Posterior cingulate gyrus (tissue), 11 donors: Measurements from ENCODE around the gene HSPG2.
"Not testable (repeated sequence)": the region's sequence is repeated elsewhere in the genome, so short reads cannot be mapped to it uniquely, and the experiment has no call there.

ENCODE experiments used
- DNase-seq, 10 donors: peaks; one replicate each; pipeline versions ENCODE4 v3.0.0 to v3.0.0-alpha.2; 2020 to 2021; ENCODE audit warnings: mixed read lengths in 3 of 10
- intact Hi-C: fragments of 100-400 bp; cut with DNase I; formaldehyde crosslinking; loops from one replicate; pipeline ENCODE4 v1.15.1; 2023

HSPG2 gene

GRCh38 chr1:21836729-21837128, 100.4 kb downstream of the HSPG2 start:
- intact Hi-C loops = no loop called here
- DNase-seq = peak in 1 of 10 donors; percentile 73

GRCh38 chr1:21836010-21836409, 101.1 kb downstream of the HSPG2 start:
- no peak for DNase-seq
- intact Hi-C loops = no loop called here

GRCh38 chr1:21834666-21835065, 102.4 kb downstream of the HSPG2 start:
- intact Hi-C loops = no loop called here
- DNase-seq = peak in 2 of 10 donors; percentile 59 to 71

- DNase-seq = no peak
- intact Hi-C loops = no loop called here
Observed at GRCh38 chr1:21834094-21834493, 103.0 kb downstream of the HSPG2 start.

- intact Hi-C loops = no loop called here
- DNase-seq = no peak
Observed at GRCh38 chr1:21833392-21833976, 103.6 kb downstream of the HSPG2 start.

- peak in 1 of 10 donors; percentile 70 for DNase-seq
Observed at GRCh38 chr1:21831454-21831970, 105.6 kb downstream of the HSPG2 start.

GRCh38 chr1:21830792-21831453, 106.2 kb downstream of the HSPG2 start:
- DNase-seq = peak in 1 of 10 donors; percentile 69
- intact Hi-C loops = no loop called here

More at GRCh38 chr1:21831454-21831970, 105.6 kb downstream of the HSPG2 start:
- intact Hi-C loops = no loop called here

- DNase-seq = no peak
- intact Hi-C loops = no loop called here
Observed at GRCh38 chr1:21829294-21829693, 107.8 kb downstream of the HSPG2 start.

GRCh38 chr1:21828506-21829210, 108.5 kb downstream of the HSPG2 start:
- intact Hi-C loops = no loop called here
- no peak for DNase-seq

- intact Hi-C loops = no loop called here
- no peak for DNase-seq
Observed at GRCh38 chr1:21828075-21828474, 109.0 kb downstream of the HSPG2 start.

GRCh38 chr1:21827141-21827679, 109.9 kb downstream of the HSPG2 start:
- DNase-seq = no peak
- intact Hi-C loops = no loop called here

GRCh38 chr1:21826694-21827093, 110.4 kb downstream of the HSPG2 start:
- intact Hi-C loops, DNase-seq: not testable (repeated sequence)

GRCh38 chr1:21825393-21825792, 111.7 kb downstream of the HSPG2 start:
- DNase-seq = no peak

GRCh38 chr1:21824926-21825325, 112.2 kb downstream of the HSPG2 start:
- no peak for DNase-seq
- intact Hi-C loops = no loop called here

More at GRCh38 chr1:21825393-21825792, 111.7 kb downstream of the HSPG2 start:
- intact Hi-C loops = no loop called here

- DNase-seq = peak in 1 of 10 donors; percentile 55
- intact Hi-C loops = no loop called here
Observed at GRCh38 chr1:21823980-21824702, 113.0 kb downstream of the HSPG2 start.

GRCh38 chr1:21823206-21823979, 113.7 kb downstream of the HSPG2 start:
- peak in 1 of 10 donors; percentile 62 for DNase-seq
- intact Hi-C loops = no loop called here

GRCh38 chr1:21822349-21822748, 114.8 kb downstream of the HSPG2 start:
- intact Hi-C loops = no loop called here
- peak in 1 of 10 donors; percentile 55 for DNase-seq

GRCh38 chr1:21821385-21822019, 115.6 kb downstream of the HSPG2 start:
- intact Hi-C loops = no loop called here

GRCh38 chr1:21820597-21821232, 116.4 kb downstream of the HSPG2 start:
- DNase-seq = no peak
- intact Hi-C loops = no loop called here

More at GRCh38 chr1:21821385-21822019, 115.6 kb downstream of the HSPG2 start:
- no peak for DNase-seq
